HEK293 (cell line): ENCODE results near the gene HYAL3.

Source experiments
- CTCF ChIA-PET: fragments of 350-600 bp; formaldehyde crosslinking; extraction: SDS; loops from one replicate; lab custom pipeline; 2021; ENCODE audit warnings: antibody characterized with exemption; lab: Yijun Ruan, JAX
- POLR2A ChIA-PET: fragments of 300-600 bp; formaldehyde crosslinking; extraction: SDS; loops from one replicate; lab custom pipeline; 2020; ENCODE audit warnings: antibody characterized with exemption, inconsistent platforms; lab: Yijun Ruan, JAX
- H3K27ac ChIP-seq: fragments of 200-500 bp; sonication (Bioruptor generic); 2 replicates; pipeline ENCODE4 v1.5.1; 2014; ENCODE audit warnings: low read depth, low read length, control low read depth, inconsistent platforms; ENCODE audit errors: extremely low read depth
- H3K36me3 ChIP-seq, 2 experiments: fragments of 200-500 bp in 1 of 2; sonication (Bioruptor generic) in 1 of 2; 1 replicate in 1 of 2; 2 replicates in 1 of 2; pipeline ENCODE4 v1.5.1; 2014 to 2017; ENCODE audit warnings: inconsistent platforms in 2 of 2, low read length in 2 of 2; ENCODE audit not compliant: control insufficient read depth in 2 of 2, insufficient read depth in 1 of 2
- H3K4me1 ChIP-seq: fragments of 200-500 bp; sonication (Bioruptor generic); 2 replicates; pipeline ENCODE4 v1.5.1; 2014; ENCODE audit warnings: mild to moderate bottlenecking, low read length, inconsistent platforms; ENCODE audit not compliant: control insufficient read depth, insufficient read depth
- H3K4me3 ChIP-seq: 2 replicates; pipeline ENCODE4 v1.5.1; 2011; ENCODE audit warnings: low read depth, mild to moderate bottlenecking, control low read depth, low read length, moderate library complexity
- H3K9me3 ChIP-seq: fragments of 200-500 bp; sonication (Bioruptor generic); 2 replicates; pipeline ENCODE4 v1.5.1; 2014; ENCODE audit warnings: low read depth, low read length, inconsistent platforms; ENCODE audit not compliant: control insufficient read depth, insufficient read depth
- BCL11B ChIP-seq: fragments of 450-650 bp; formaldehyde crosslinking; IDR thresholded peaks from 2 replicates; pipeline ENCODE4 v1.5.1; 2016; ENCODE audit warnings: low read depth, missing biosample characterization, missing genetic modification characterization
- EGR2 ChIP-seq: fragments of 450-650 bp; formaldehyde crosslinking; IDR thresholded peaks from 2 replicates; pipeline ENCODE4 v1.5.1; 2016; ENCODE audit warnings: low read depth, missing biosample characterization, missing genetic modification characterization
- MZF1 ChIP-seq: fragments of 450-650 bp; formaldehyde crosslinking; IDR thresholded peaks from 2 replicates; pipeline ENCODE4 v1.5.1; 2017; ENCODE audit warnings: missing biosample characterization, missing genetic modification characterization, borderline replicate concordance
- PRDM10 ChIP-seq: fragments of 450-650 bp; formaldehyde crosslinking; IDR thresholded peaks from 2 replicates; pipeline ENCODE4 v1.5.1; 2016; ENCODE audit warnings: missing biosample characterization, missing genetic modification characterization
- SCRT2 ChIP-seq: fragments of 450-650 bp; formaldehyde crosslinking; IDR thresholded peaks from 2 replicates; pipeline ENCODE4 v1.5.1; 2016; ENCODE audit warnings: missing biosample characterization, missing genetic modification characterization
- ZNF223 ChIP-seq: fragments of 450-650 bp; formaldehyde crosslinking; IDR thresholded peaks from 2 replicates; pipeline ENCODE4 v1.5.1; 2016; ENCODE audit warnings: missing biosample characterization, missing genetic modification characterization
- ZNF513 ChIP-seq: fragments of 450-650 bp; IDR thresholded peaks from 2 replicates; pipeline ENCODE4 v1.5.1; 2018; ENCODE audit warnings: missing biosample characterization, missing genetic modification characterization
- ZNF548 ChIP-seq: fragments of 450-650 bp; formaldehyde crosslinking; IDR thresholded peaks from 2 replicates; pipeline ENCODE4 v1.5.1; 2016; ENCODE audit warnings: missing biosample characterization, missing genetic modification characterization
- ZNF76 ChIP-seq: fragments of 450-650 bp; formaldehyde crosslinking; IDR thresholded peaks from 2 replicates; pipeline ENCODE4; 2016; ENCODE audit warnings: low read depth, missing biosample characterization, missing genetic modification characterization, borderline replicate concordance
- TF ChIP-seq, protein P1 (sequence below): fragments of 450-650 bp; formaldehyde crosslinking; IDR thresholded peaks from 2 replicates; pipeline ENCODE4 v1.5.1; 2016; ENCODE audit warnings: missing biosample characterization, missing genetic modification characterization, low read depth
- TF ChIP-seq, protein P2 (sequence below): fragments of 450-650 bp; formaldehyde crosslinking; conservative IDR thresholded peaks from 2 replicates; pipeline ENCODE4 v1.5.1; 2016; ENCODE audit warnings: low read depth, missing biosample characterization, missing genetic modification characterization
- TF ChIP-seq, protein P3 (sequence below): fragments of 450-650 bp; formaldehyde crosslinking; IDR thresholded peaks from 2 replicates; pipeline ENCODE4 v1.5.1; 2016; ENCODE audit warnings: missing biosample characterization, missing genetic modification characterization

Gene HYAL3

DNA sequence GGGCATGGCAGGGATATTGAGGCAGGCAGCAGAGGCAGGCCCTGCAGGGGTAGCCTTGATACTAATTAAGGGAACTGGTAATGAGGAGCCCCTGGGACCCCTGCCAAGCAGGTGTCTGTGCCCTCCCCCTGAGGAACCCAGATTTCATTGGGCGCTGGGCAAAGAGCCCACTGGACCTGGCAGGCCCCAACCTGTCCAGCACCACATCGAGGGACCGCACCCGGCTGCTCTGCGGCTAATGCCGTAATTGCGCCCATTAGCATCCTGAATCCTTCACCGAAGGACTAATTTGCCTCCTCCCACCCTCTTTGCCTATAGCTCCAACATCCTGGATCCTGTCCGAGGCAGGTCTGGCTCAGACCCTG, 44.0 kb downstream of the HYAL3 start:
- TF ChIP-seq MZF1 (no peak), SCRT2 (tag by site-specific recombination) (no peak), ZNF223 (no peak), ZNF76 (tag by site-specific recombination) (no peak), BCL11B (no peak), EGR2 (no peak), PRDM10 (no peak), ZNF513 (no peak), ZNF548 (no peak)
- TF ChIP-seq, protein P1, sequence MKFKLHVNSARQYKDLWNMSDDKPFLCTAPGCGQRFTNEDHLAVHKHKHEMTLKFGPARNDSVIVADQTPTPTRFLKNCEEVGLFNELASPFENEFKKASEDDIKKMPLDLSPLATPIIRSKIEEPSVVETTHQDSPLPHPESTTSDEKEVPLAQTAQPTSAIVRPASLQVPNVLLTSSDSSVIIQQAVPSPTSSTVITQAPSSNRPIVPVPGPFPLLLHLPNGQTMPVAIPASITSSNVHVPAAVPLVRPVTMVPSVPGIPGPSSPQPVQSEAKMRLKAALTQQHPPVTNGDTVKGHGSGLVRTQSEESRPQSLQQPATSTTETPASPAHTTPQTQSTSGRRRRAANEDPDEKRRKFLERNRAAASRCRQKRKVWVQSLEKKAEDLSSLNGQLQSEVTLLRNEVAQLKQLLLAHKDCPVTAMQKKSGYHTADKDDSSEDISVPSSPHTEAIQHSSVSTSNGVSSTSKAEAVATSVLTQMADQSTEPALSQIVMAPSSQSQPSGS, result no peak
- TF ChIP-seq, protein P2, sequence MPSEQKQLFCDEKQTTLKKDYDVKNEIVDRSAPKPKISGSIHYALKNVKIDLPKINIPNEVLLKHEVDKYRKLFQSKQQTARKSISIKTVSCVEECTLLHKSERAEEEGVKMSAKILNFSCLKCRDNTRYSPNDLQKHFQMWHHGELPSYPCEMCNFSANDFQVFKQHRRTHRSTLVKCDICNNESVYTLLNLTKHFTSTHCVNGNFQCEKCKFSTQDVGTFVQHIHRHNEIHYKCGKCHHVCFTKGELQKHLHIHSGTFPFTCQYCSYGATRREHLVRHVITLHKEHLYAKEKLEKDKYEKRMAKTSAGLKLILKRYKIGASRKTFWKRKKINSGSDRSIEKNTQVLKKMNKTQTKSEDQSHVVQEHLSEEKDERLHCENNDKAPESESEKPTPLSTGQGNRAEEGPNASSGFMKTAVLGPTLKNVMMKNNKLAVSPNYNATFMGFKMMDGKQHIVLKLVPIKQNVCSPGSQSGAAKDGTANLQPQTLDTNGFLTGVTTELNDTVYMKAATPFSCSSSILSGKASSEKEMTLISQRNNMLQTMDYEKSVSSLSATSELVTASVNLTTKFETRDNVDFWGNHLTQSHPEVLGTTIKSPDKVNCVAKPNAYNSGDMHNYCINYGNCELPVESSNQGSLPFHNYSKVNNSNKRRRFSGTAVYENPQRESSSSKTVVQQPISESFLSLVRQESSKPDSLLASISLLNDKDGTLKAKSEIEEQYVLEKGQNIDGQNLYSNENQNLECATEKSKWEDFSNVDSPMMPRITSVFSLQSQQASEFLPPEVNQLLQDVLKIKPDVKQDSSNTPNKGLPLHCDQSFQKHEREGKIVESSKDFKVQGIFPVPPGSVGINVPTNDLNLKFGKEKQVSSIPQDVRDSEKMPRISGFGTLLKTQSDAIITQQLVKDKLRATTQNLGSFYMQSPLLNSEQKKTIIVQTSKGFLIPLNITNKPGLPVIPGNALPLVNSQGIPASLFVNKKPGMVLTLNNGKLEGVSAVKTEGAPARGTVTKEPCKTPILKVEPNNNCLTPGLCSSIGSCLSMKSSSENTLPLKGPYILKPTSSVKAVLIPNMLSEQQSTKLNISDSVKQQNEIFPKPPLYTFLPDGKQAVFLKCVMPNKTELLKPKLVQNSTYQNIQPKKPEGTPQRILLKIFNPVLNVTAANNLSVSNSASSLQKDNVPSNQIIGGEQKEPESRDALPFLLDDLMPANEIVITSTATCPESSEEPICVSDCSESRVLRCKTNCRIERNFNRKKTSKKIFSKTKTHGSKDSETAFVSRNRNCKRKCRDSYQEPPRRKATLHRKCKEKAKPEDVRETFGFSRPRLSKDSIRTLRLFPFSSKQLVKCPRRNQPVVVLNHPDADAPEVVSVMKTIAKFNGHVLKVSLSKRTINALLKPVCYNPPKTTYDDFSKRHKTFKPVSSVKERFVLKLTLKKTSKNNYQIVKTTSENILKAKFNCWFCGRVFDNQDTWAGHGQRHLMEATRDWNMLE (tag by site-specific recombination), result no peak
- TF ChIP-seq, protein P3, sequence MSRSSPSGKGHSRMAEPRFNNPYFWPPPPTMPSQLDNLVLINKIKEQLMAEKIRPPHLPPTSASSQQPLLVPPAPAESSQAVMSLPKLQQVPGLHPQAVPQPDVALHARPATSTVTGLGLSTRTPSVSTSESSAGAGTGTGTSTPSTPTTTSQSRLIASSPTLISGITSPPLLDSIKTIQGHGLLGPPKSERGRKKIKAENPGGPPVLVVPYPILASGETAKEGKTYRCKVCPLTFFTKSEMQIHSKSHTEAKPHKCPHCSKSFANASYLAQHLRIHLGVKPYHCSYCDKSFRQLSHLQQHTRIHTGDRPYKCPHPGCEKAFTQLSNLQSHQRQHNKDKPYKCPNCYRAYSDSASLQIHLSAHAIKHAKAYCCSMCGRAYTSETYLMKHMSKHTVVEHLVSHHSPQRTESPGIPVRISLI (tag by site-specific recombination), result no peak
- no peak overlapping the region for H3K27ac ChIP-seq
- H3K4me1 ChIP-seq, result no peaks in the 10 kb centered on the region; the same call in 1 of the 2 replicates
- peaks cover 5 to 53% of the 10 kb centered on the region in 2 experiments for H3K36me3 ChIP-seq
- ChIA-PET CTCF (interaction anchor here (2.5 kb wide), 1 partner anchor 8 kb away, joined by 20 read pairs; no protein-coding TSS in a partner anchor), POLR2A (interaction anchor here (1.6 kb wide), 1 partner anchor 10 kb away, joined by 4 read pairs; no protein-coding TSS in a partner anchor)
- H3K4me3 ChIP-seq, result no peak overlapping the region
- H3K9me3 ChIP-seq, result no peaks in the 10 kb centered on the region
